Stimulated activated CD8-positive, alpha-beta memory T cell treated with anti-CD3 and anti-CD28 coated beads, Interleukin-7, amount 100 ng/mL, for 48 hours (primary cell): Measurements from ENCODE around the gene NRXN2.
A peak's percentile ranks its signal among the peaks of the same experiment; 100 is the strongest.

Source experiments
- DNase-seq, 2 donors: peaks; one replicate each; pipeline ENCODE4 v3.0.0-alpha.2; 2020; ENCODE audit warnings: low read depth in 1 of 2; ENCODE audit errors: extremely low read depth in 1 of 2

NRXN2 gene

GRCh38 chr11:64654439-64654838 is 68.6 kb downstream of the NRXN2 start:
- DNase-seq, result no peak

GRCh38 chr11:64653388-64653973 is 69.5 kb downstream of the NRXN2 start:
- DNase-seq, result no peak

- peak; percentile 22 to 58 for DNase-seq
Observed at GRCh38 chr11:64652586-64653387, 70.2 kb downstream of the NRXN2 start.

GRCh38 chr11:64650923-64651523 is 72.0 kb downstream of the NRXN2 start:
- no peak for DNase-seq

GRCh38 chr11:64649291-64649697 is 73.7 kb downstream of the NRXN2 start:
- no peak for DNase-seq

GRCh38 chr11:64648551-64648950 is 74.4 kb downstream of the NRXN2 start:
- no peak for DNase-seq

- DNase-seq, result no peak
Observed at GRCh38 chr11:64647019-64647779, 75.8 kb downstream of the NRXN2 start.

- DNase-seq, result no peak
Observed at GRCh38 chr11:64644647-64645275, 78.2 kb downstream of the NRXN2 start.

- no peak for DNase-seq
Observed at GRCh38 chr11:64643920-64644646, 78.9 kb downstream of the NRXN2 start.

GRCh38 chr11:64643256-64643881 is 79.6 kb downstream of the NRXN2 start:
- no peak for DNase-seq

- DNase-seq, result no peak
Observed at GRCh38 chr11:64642871-64643255, 80.1 kb downstream of the NRXN2 start.

GRCh38 chr11:64642418-64642735 is 80.6 kb downstream of the NRXN2 start:
- no peak for DNase-seq

- DNase-seq, result no peak
Observed at GRCh38 chr11:64641596-64642417, 81.2 kb downstream of the NRXN2 start.

- DNase-seq, result no peak
Observed at GRCh38 chr11:64639885-64640284, 83.1 kb downstream of the NRXN2 start.

GRCh38 chr11:64638829-64639228 is 84.2 kb downstream of the NRXN2 start:
- no peak for DNase-seq

GRCh38 chr11:64638018-64638665 is 84.9 kb downstream of the NRXN2 start:
- DNase-seq, result no peak

- no peak for DNase-seq
Observed at GRCh38 chr11:64637334-64638017, 85.5 kb downstream of the NRXN2 start.

- no peak for DNase-seq
Observed at GRCh38 chr11:64633555-64634159, 89.3 kb downstream of the NRXN2 start.
